Measurements from ENCODE around the gene SMIM44. TPM values are rescaled to one million over a fixed set of nuclear protein-coding genes. Genes with fewer than 3 reads are reported as not detected.

The SMIM44 gene
- total and polyA plus RNA-seq, 9 of the 15 experiments (the other 6 are each of a cell fraction or from before 2014, with no cell fraction given): not detected

DNA sequence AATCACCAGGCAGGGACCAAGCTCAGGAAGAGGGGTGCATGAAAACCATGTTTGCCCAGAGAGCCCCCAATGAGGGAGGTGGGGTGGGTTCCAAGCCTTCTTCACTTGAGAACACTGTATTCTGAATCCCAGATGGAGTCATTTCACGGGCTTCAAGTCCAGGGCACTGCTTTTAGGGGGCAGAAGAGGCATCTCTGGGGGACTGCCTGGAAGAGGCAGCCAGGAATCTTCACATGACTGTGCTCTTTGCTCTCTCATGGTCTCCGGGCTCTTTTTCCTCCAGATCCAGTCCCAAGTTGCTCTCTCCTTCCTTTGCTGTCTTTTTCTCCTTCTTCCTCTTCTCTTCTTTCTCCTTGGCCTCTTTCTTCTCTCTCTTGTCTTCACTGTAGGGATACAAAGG, 8.6 kb downstream of the SMIM44 start:
- Histone ChIP-seq H3K4me1 (replicated peaks in 1 of 2; ENCODE audit: control insufficient read depth in 2 of 2, insufficient read depth in 2 of 2, low read length in 2 of 2) (peaks cover 11 to 23% of the 10 kb centered on the region in 2 experiments), H3K9me1 (ENCODE audit: control insufficient read depth, insufficient read depth, low read length) (no peaks in the 10 kb centered on the region), H3K9ac (ENCODE audit: insufficient read depth in 1 of 2, low read depth in 2 of 2, low read length in 2 of 2) (no peak overlapping the region), H3K4me3 (no peak overlapping the region), H3K36me3 (ENCODE audit: control insufficient read depth, insufficient read depth, low read length) (no peaks in the 10 kb centered on the region), H3K9me3 (replicated peaks; ENCODE audit: control insufficient read depth, insufficient read depth, low read depth, low read length) (no peaks in the 10 kb centered on the region), H4K20me1 (replicated peaks; ENCODE audit: control insufficient read depth, insufficient read depth, low read length) (no peaks in the 10 kb centered on the region), H3K27me3 (ENCODE audit: control insufficient read depth in 2 of 2, insufficient read depth in 2 of 2, low read length in 2 of 2) (no peaks in the 10 kb centered on the region), H2AFZ (ENCODE audit: low read depth, low read length) (no peak overlapping the region), H3K27ac (ENCODE audit: extremely low read depth, low read depth, low read length) (no peak overlapping the region), H3K79me2 (ENCODE audit: control insufficient read depth, insufficient read depth, low read length) (no peaks in the 10 kb centered on the region), H3K4me2 (ENCODE audit: insufficient read depth, low read length) (no peak overlapping the region)
- TF ChIP-seq ZFP36 (IDR thresholded peaks at IDR 0.05; ENCODE audit: low read depth, low read length, partially characterized antibody): peak; percentile 91
- peak; percentile 47 for TF ChIP-seq RBM25 (IDR thresholded peaks at IDR 0.05; ENCODE audit: low read depth, low read length, severe bottlenecking)
- TF ChIP-seq, protein P1, sequence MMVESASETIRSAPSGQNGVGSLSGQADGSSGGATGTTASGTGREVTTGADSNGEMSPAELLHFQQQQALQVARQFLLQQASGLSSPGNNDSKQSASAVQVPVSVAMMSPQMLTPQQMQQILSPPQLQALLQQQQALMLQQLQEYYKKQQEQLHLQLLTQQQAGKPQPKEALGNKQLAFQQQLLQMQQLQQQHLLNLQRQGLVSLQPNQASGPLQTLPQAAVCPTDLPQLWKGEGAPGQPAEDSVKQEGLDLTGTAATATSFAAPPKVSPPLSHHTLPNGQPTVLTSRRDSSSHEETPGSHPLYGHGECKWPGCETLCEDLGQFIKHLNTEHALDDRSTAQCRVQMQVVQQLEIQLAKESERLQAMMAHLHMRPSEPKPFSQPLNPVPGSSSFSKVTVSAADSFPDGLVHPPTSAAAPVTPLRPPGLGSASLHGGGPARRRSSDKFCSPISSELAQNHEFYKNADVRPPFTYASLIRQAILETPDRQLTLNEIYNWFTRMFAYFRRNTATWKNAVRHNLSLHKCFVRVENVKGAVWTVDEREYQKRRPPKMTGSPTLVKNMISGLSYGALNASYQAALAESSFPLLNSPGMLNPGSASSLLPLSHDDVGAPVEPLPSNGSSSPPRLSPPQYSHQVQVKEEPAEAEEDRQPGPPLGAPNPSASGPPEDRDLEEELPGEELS (CRISPR knock-in tag; IDR thresholded peaks at IDR 0.05; ENCODE audit: borderline replicate concordance): no peak
- DNase-seq (ENCODE audit: extremely low read depth in 1 of 4, low spot score in 3 of 4) (no peak), FAIRE-seq (no peak), ATAC-seq (no peak)
- WGBS (ENCODE audit: insufficient coverage, low coverage, missing lambda C conversion rate): 0% methylated on average over 2 of the region's 2 CpGs
- CTCF ChIA-PET (ENCODE audit: low intra/inter-chr PET ratio): no interaction called here
- intact Hi-C loops (cut with micrococcal nuclease) (no loop called here), in situ Hi-C loops (cut with MboI) (loop anchor here (5.0 kb wide), 1 partner anchor 147 kb away; no protein-coding TSS in a partner anchor)
- no TSS peak for BruUV-seq (replicated peaks)
- POLR2A ChIA-PET: no interaction called here

All from K562 (cell line).